ENCODE results near the gene SLC43A2.

SLC43A2 gene

GRCh38 chr17:1561420-1562175 is 67.0 kb downstream of the SLC43A2 start:
- DNase-seq, result peak in 1 of 2 donors; percentile 26

GRCh38 chr17:1560858-1561355 is 67.7 kb downstream of the SLC43A2 start:
- no peak for DNase-seq

GRCh38 chr17:1560101-1560857 is 68.4 kb downstream of the SLC43A2 start:
- DNase-seq, result no peak

GRCh38 chr17:1559047-1560043 is 69.3 kb downstream of the SLC43A2 start:
- DNase-seq, result no peak

- no peak for DNase-seq
These were observed 70.2 kb downstream of the SLC43A2 start for GRCh38 chr17:1558401-1558800.

GRCh38 chr17:1557355-1558095 is 71.1 kb downstream of the SLC43A2 start:
- no peak for DNase-seq

GRCh38 chr17:1555651-1556471 is 72.8 kb downstream of the SLC43A2 start:
- DNase-seq, result no peak

GRCh38 chr17:1554751-1555540 is 73.7 kb downstream of the SLC43A2 start:
- no peak for DNase-seq

- DNase-seq, result no peak
These were observed 75.0 kb downstream of the SLC43A2 start for GRCh38 chr17:1553354-1554266.

GRCh38 chr17:1552932-1553331 is 75.7 kb downstream of the SLC43A2 start:
- DNase-seq, result no peak

GRCh38 chr17:1551741-1552140 is 76.9 kb downstream of the SLC43A2 start:
- DNase-seq, result no peak

GRCh38 chr17:1548032-1548431 is 80.6 kb downstream of the SLC43A2 start:
- no peak for DNase-seq

- no peak for DNase-seq
These were observed 82.2 kb downstream of the SLC43A2 start for GRCh38 chr17:1546292-1546922.

- no peak for DNase-seq
These were observed 83.0 kb downstream of the SLC43A2 start for GRCh38 chr17:1545618-1546017.

- DNase-seq, result no peak
These were observed 86.3 kb downstream of the SLC43A2 start for GRCh38 chr17:1542316-1542715.

GRCh38 chr17:1541367-1541904 is 87.2 kb downstream of the SLC43A2 start:
- DNase-seq, result no peak

- DNase-seq, result no peak
These were observed 88.8 kb downstream of the SLC43A2 start for GRCh38 chr17:1539811-1540210.

- no peak for DNase-seq
These were observed 92.9 kb downstream of the SLC43A2 start for GRCh38 chr17:1535737-1536136.

Data from stimulated activated CD4-positive, alpha-beta T cell treated with anti-CD3 and anti-CD28 coated beads, Interleukin-2, amount 100 ng/mL, for 48 hours (primary cell).